H9 (cell line): ENCODE measurements around the gene RGS3. TPM values are rescaled to one million over a fixed set of nuclear protein-coding genes. Genes with fewer than 3 reads are reported as not detected.

Experiments used
- DNase-seq: peaks from one replicate; pipeline ENCODE4 v3.0.0-alpha.2; 2017
- H2AFZ ChIP-seq: one replicate; pipeline ENCODE4 v1.6.1; 2013; ENCODE audit warnings: mild to moderate bottlenecking, low read length, control low read depth, moderate library complexity
- H2AK5ac ChIP-seq: 2 replicates; pipeline ENCODE4 v1.6.1; 2013; ENCODE audit warnings: low read length, control low read depth, mixed read lengths; ENCODE audit not compliant: insufficient read length
- H2BK120ac ChIP-seq: one replicate; pipeline ENCODE4 v1.6.1; 2013; ENCODE audit warnings: low read depth, mild to moderate bottlenecking, low read length, control low read depth, inconsistent platforms; ENCODE audit not compliant: poor library complexity, severe bottlenecking
- H2BK12ac ChIP-seq: 2 replicates; pipeline ENCODE4 v1.6.1; 2013; ENCODE audit warnings: low read length, control low read depth, mixed read lengths, low read depth; ENCODE audit not compliant: insufficient read length
- H2BK15ac ChIP-seq: 2 replicates; pipeline ENCODE4 v1.6.1; 2013; ENCODE audit warnings: low read depth, low read length, control low read depth
- H2BK20ac ChIP-seq: one replicate; pipeline ENCODE4 v1.6.1; 2013; ENCODE audit warnings: low read depth, mild to moderate bottlenecking, low read length, control low read depth, inconsistent platforms; ENCODE audit not compliant: poor library complexity, severe bottlenecking
- H2BK5ac ChIP-seq: 2 replicates; pipeline ENCODE4 v1.6.1; 2013; ENCODE audit warnings: low read length, control low read depth, mixed read lengths; ENCODE audit not compliant: insufficient read length
- H3K14ac ChIP-seq: 2 replicates; pipeline ENCODE4 v1.6.1; 2013; ENCODE audit warnings: low read length, control low read depth; ENCODE audit not compliant: insufficient read depth
- H3K18ac ChIP-seq: 2 replicates; pipeline ENCODE4 v1.6.1; 2013; ENCODE audit warnings: low read depth, mild to moderate bottlenecking, mixed read lengths, low read length, control low read depth; ENCODE audit not compliant: insufficient read length
- H3K23ac ChIP-seq: 2 replicates; pipeline ENCODE4 v1.6.1; 2013; ENCODE audit warnings: low read length, control low read depth, mixed read lengths, low read depth; ENCODE audit not compliant: insufficient read length
- H3K23me2 ChIP-seq: 2 replicates; pipeline ENCODE4 v1.6.1; 2013; ENCODE audit warnings: low read depth, mild to moderate bottlenecking, mixed read lengths, low read length, control low read depth; ENCODE audit not compliant: insufficient read length, poor library complexity, severe bottlenecking
- H3K27ac ChIP-seq: 2 replicates; pipeline ENCODE4 v1.5.1; 2013; ENCODE audit warnings: low read length, control low read depth, mixed read lengths, low read depth; ENCODE audit not compliant: insufficient read length
- H3K27me3 ChIP-seq: 2 replicates; pipeline ENCODE4 v1.6.1; 2013; ENCODE audit warnings: low read length, control low read depth, inconsistent platforms; ENCODE audit not compliant: insufficient read depth
- H3K4ac ChIP-seq: 2 replicates; pipeline ENCODE4 v1.6.1; 2013; ENCODE audit warnings: low read depth, mild to moderate bottlenecking, control low read depth, inconsistent platforms, low read length, moderate library complexity
- H3K4me1 ChIP-seq: 2 replicates; pipeline ENCODE4 v1.6.1; 2013; ENCODE audit warnings: low read length, control low read depth, inconsistent platforms; ENCODE audit not compliant: insufficient read depth
- H3K4me2 ChIP-seq: 2 replicates; pipeline ENCODE4 v1.6.1; 2013; ENCODE audit warnings: low read length, control low read depth, mixed read lengths; ENCODE audit not compliant: insufficient read length, insufficient read depth
- H3K56ac ChIP-seq: 2 replicates; pipeline ENCODE4 v1.6.1; 2013; ENCODE audit warnings: low read depth, mild to moderate bottlenecking, mixed read lengths, low read length, control low read depth; ENCODE audit not compliant: insufficient read length
- H3K79me1 ChIP-seq: 2 replicates; pipeline ENCODE4 v1.6.1; 2013; ENCODE audit warnings: low read depth, mild to moderate bottlenecking, moderate library complexity, low read length, control low read depth, inconsistent platforms; ENCODE audit not compliant: insufficient read depth, poor library complexity, severe bottlenecking
- H3K79me2 ChIP-seq: 2 replicates; pipeline ENCODE4 v1.6.1; 2013; ENCODE audit warnings: low read length, control low read depth, inconsistent platforms; ENCODE audit not compliant: insufficient read depth
- H3K9ac ChIP-seq: 2 replicates; pipeline ENCODE4 v1.6.1; 2013; ENCODE audit warnings: low read length, control low read depth, mixed read lengths; ENCODE audit not compliant: insufficient read length; ENCODE audit errors: extremely low read depth
- H3K9me3 ChIP-seq: one replicate; pipeline ENCODE4 v1.6.1; 2013; ENCODE audit warnings: low read depth, low read length, inconsistent platforms; ENCODE audit not compliant: control insufficient read depth
- H3T11ph ChIP-seq: one replicate; pipeline ENCODE4 v1.6.1; 2013; ENCODE audit warnings: mild to moderate bottlenecking, low read length, control low read depth, inconsistent platforms
- H4K20me1 ChIP-seq: one replicate; pipeline ENCODE4 v1.6.1; 2013; ENCODE audit not compliant: control insufficient read depth, insufficient read length, insufficient read depth
- H4K5ac ChIP-seq: 2 replicates; pipeline ENCODE4 v1.6.1; 2013; ENCODE audit warnings: low read depth, mild to moderate bottlenecking, mixed read lengths, low read length, control low read depth; ENCODE audit not compliant: insufficient read length
- H4K8ac ChIP-seq: replicated peaks from 2 replicates; pipeline ENCODE4 v1.6.1; 2013; ENCODE audit warnings: low read length, control low read depth, mixed read lengths, low read depth; ENCODE audit not compliant: insufficient read length
- H4K91ac ChIP-seq: 2 replicates; pipeline ENCODE4 v1.6.1; 2013; ENCODE audit warnings: low read depth, mild to moderate bottlenecking, moderate library complexity, mixed read lengths, low read length, control low read depth; ENCODE audit not compliant: insufficient read length
- H3K27ac Mint-ChIP-seq, 3 experiments: 2 replicates in 2 of 3; 3 replicates in 1 of 3; pipeline ENCODE4 v1.8.0; 2020 to 2021; ENCODE audit warnings: mixed read lengths in 3 of 3, mild to moderate bottlenecking in 1 of 3, moderate library complexity in 1 of 3
- H3K27me3 Mint-ChIP-seq: 2 replicates; pipeline ENCODE4 v1.8.0; 2021; ENCODE audit warnings: low read depth, mild to moderate bottlenecking, moderate library complexity, mixed read lengths
- H3K36me3 Mint-ChIP-seq, 3 experiments: 2 replicates in 2 of 3; 3 replicates in 1 of 3; pipeline ENCODE4 v1.8.0; 2020 to 2021; ENCODE audit warnings: low read depth in 3 of 3, mixed read lengths in 3 of 3; ENCODE audit not compliant: insufficient read depth in 1 of 3
- H3K4me1 Mint-ChIP-seq, 2 experiments: 2 replicates each; pipeline ENCODE4 v1.8.0; 2020; ENCODE audit warnings: mixed read lengths in 2 of 2
- H3K4me3 Mint-ChIP-seq, 2 experiments: 2 replicates in 1 of 2; 3 replicates in 1 of 2; pipeline ENCODE4 v1.8.0; 2020 to 2021; ENCODE audit warnings: mild to moderate bottlenecking in 2 of 2, mixed read lengths in 2 of 2, moderate library complexity in 1 of 2
- H3K9me3 Mint-ChIP-seq, 2 experiments: 2 replicates in 1 of 2; 3 replicates in 1 of 2; pipeline ENCODE4 v1.8.0; 2020; ENCODE audit warnings: mild to moderate bottlenecking in 2 of 2, mixed read lengths in 2 of 2, moderate library complexity in 1 of 2
- CTCF ChIP-seq: fragments of 200-600 bp; sonication (generic); conservative IDR thresholded peaks from 3 replicates; pipeline ENCODE4 v1.8.0; 2021; ENCODE audit warnings: antibody characterized with exemption, mild to moderate bottlenecking
- WGBS: extraction: QIAGEN DNeasy Blood & Tissue Kit; methylation state at CpG from one replicate; pipeline ENCODE4 v1.1.7; 2013; ENCODE audit warnings: missing lambda C conversion rate, low lambda C conversion rate, mixed read lengths; ENCODE audit not compliant: insufficient read length; ENCODE audit errors: extremely low coverage; 5-methylcytosine and 5-hydroxymethylcytosine counted together
- total RNA-seq: library from RNA; stranded (reverse); gene quantifications from 2 replicates; pipeline ENCODE4 v1.2.1, GENCODE V29; 2021

Gene RGS3
- total RNA-seq, 1 experiment from 2014 or later: 13.9 TPM

- H3K9me3 ChIP-seq: no peaks in the 10 kb centered on the region
- H3K79me1 ChIP-seq: no peaks in the 10 kb centered on the region
- no peaks in the 10 kb centered on the region for H3K23me2 ChIP-seq
- no peak overlapping the region for H2BK5ac ChIP-seq
- H3K18ac ChIP-seq: peak overlapping the region; percentile 30
- H2BK15ac ChIP-seq: no peak overlapping the region
- no peaks in the 10 kb centered on the region for H3K9me3 Mint-ChIP-seq
- DNase-seq: peak; percentile 88
- H4K5ac ChIP-seq: no peak overlapping the region
- TF ChIP-seq CTCF: no peak
- no peak overlapping the region for H3K56ac ChIP-seq
- H3K4me1 ChIP-seq: no peaks in the 10 kb centered on the region
- H3K4me3 Mint-ChIP-seq: no peak overlapping the region
- no peak overlapping the region for H2BK120ac ChIP-seq
- peak overlapping the region in 1 of 3 experiments; percentile 42; a peak in 2 of 7 replicates for H3K27ac Mint-ChIP-seq
- H2BK20ac ChIP-seq: no peak overlapping the region
- no peak overlapping the region for H2BK12ac ChIP-seq
- no peak overlapping the region for H2AK5ac ChIP-seq
- H3K4ac ChIP-seq: no peak overlapping the region
- H3K4me1 Mint-ChIP-seq: peaks cover 10 to 42% of the 10 kb centered on the region in 2 experiments
- H3K27me3 Mint-ChIP-seq: no peaks in the 10 kb centered on the region; the same call in 1 of the 2 replicates
- no peaks in the 10 kb centered on the region for H4K20me1 ChIP-seq
- H3K4me2 ChIP-seq: no peak overlapping the region
- no peak overlapping the region for H4K91ac ChIP-seq
- H3K14ac ChIP-seq: no peak overlapping the region
- no peak overlapping the region for H3T11ph ChIP-seq
- WGBS: no CpG with 5 or more reads among the region's 12 CpGs
- no peak overlapping the region for H3K23ac ChIP-seq
- H4K8ac ChIP-seq: no peak overlapping the region
- H3K27ac ChIP-seq: no peak overlapping the region
- H2AFZ ChIP-seq: no peak overlapping the region
- H3K36me3 Mint-ChIP-seq: peaks cover 0 to 7% (median 3%) of the 10 kb centered on the region in 3 experiments; a peak in 5 of 7 replicates
- no peaks in the 10 kb centered on the region for H3K79me2 ChIP-seq
- no peaks in the 10 kb centered on the region for H3K27me3 ChIP-seq
- no peak overlapping the region for H3K9ac ChIP-seq
Observed at GRCh38 chr9:113541019-113541900, 77.7 kb downstream of the RGS3 start.
